Kidney tubule cell (primary cell): ENCODE data around the gene PYGB.

Experiments used
- DNase-seq: peaks from one replicate; pipeline ENCODE4 v3.0.0-alpha.2; 2018; ENCODE audit warnings: low spot score

Gene PYGB

DNA sequence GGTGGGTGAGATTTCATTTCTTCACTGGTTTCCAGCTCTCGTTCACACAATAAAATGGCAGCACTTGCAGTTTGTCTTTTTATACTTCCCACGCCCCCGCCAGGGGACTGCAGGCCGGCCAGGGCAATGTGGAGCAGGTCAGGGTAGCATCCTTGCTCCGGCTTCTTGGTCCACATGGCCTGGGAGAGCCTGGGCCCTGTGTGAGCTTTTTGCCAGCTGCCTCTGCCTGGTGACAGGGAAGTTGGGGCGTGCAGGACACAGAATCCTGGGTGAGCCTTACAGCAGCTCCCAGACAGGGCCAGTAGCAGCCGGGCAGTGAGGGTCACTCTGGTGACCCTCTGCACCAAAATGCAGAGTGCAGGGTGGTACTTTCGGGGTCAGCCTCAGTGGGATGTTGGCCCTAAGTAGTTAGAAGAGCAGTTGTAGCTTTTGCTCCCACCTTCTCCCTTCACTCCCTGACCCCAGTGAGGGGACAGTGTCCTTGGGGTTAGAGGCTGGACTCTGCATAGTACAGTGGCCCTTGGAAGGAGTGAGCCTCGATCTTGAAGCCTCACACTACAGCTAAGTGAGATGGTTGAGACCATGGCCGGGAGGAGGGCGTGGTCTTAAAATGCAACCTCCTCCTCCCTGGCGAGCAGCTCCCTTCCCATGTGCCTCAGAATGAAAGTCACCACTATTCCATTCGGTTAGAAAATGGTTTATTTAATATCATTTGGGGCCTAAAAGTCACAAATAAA, 23.8 kb downstream of the PYGB start:
- DNase-seq: no peak

DNA sequence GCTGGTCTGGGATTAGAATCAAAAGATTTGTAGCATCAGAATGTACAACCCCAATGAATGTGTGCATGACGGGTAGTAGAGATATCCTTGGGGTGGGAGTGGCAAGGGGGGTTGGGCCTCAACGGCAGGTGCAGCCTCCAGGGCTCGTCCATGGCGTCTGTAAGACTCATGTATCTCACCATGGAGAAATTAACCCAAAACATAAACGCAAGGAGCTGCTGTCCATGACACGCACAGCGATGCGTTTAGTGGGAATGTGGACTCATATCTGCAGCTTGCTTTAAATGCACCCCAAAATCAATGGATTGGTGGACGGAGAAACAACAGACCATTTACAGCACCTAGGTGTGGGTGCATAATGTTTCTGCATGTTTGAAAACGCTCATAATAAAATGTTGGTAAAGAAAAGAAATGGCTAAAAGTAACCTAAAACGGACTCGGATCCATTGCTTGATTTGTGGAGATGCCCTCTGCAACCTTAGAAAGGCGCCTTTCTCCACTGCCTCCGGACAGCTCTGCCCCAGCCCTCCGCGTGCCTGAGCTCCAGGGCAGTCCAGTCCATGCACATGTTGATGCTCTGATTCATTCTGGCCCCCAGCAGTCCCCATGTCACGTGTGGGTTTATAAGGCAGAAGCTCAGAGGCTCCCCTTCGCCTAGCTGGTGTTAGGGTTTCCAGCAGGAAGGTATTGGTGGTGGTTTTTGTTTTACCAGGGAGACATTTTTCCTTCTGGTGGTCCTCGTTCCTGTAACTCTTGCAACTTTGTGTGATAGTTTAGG, 24.5 kb downstream of the PYGB start:
- DNase-seq: no peak

DNA sequence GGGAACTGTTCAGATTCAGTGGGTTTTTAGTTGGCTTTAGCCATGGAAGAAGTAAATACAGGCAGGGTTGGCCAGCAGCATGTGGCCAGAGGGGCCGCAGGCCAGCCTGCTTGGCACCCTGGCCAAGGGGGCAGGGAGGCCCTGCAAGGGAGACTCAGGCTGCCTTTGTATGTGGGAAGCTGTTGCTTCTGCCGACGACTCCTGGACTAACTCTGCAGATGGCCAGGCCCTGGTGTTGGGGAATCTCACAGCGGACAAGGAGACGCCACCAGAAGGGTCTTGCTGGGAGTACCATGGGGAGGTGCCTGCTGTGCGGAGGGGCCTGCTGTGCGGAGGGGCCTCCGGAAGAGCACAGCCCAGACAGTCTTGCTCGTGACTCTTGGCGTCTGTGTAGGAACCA, 25.2 kb downstream of the PYGB start:
- DNase-seq: no peak

DNA sequence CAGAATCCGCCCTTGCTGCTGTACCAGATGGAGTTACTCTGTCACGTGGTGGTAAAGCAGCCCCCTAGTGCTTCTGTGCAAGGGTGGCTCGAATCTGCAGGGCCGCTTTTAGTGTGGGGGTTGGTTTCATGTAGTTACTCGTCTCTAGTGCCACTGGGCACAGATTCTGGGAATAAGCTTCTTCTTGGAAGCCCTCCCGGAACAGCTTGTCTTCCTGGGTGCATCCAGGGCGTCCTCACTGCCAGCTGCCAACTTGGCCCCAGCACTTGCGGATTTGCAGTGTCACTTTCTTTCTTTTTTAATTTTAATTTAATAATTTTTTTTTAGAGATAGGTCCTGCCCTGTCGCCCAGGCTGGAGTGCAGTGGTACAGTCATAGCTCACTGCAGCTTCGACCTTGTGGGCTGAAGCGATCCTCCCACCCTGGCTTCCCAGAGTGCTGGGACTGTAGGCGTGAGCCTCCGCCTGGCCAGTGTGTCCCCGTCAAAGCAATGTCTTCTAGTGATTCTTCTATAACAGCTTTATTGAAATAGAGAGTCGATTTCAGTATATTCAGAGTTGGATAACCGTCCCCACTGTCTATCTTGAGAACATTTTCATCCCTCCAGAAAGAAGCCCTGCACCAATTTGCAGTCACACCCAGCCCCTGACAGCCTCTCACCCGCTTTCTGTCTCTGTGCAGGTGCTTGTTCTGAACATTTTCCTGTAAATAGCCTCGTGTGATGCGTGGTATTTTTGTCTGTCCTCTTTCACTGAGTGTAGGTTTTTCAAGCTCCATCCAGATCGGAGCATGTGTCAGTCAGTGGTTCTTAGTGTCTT, 25.9 kb downstream of the PYGB start:
- DNase-seq: no peak

DNA sequence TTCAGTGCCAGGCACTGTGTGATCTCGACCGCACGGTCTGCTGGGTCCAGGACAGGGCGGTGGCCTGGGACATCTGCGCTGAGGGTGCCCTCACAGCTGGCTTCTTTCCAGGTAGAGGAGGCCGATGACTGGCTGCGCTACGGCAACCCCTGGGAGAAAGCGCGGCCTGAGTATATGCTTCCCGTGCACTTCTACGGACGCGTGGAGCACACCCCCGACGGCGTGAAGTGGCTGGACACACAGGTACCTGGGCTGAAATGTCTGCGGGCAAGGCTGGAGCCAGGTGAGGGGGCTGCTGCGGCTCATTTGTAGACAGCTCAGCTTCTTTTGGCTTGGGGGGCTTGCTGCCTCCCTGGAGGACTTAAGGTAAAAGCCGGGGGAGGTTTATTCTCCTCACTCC, 26.6 kb downstream of the PYGB start:
- no peak for DNase-seq

DNA sequence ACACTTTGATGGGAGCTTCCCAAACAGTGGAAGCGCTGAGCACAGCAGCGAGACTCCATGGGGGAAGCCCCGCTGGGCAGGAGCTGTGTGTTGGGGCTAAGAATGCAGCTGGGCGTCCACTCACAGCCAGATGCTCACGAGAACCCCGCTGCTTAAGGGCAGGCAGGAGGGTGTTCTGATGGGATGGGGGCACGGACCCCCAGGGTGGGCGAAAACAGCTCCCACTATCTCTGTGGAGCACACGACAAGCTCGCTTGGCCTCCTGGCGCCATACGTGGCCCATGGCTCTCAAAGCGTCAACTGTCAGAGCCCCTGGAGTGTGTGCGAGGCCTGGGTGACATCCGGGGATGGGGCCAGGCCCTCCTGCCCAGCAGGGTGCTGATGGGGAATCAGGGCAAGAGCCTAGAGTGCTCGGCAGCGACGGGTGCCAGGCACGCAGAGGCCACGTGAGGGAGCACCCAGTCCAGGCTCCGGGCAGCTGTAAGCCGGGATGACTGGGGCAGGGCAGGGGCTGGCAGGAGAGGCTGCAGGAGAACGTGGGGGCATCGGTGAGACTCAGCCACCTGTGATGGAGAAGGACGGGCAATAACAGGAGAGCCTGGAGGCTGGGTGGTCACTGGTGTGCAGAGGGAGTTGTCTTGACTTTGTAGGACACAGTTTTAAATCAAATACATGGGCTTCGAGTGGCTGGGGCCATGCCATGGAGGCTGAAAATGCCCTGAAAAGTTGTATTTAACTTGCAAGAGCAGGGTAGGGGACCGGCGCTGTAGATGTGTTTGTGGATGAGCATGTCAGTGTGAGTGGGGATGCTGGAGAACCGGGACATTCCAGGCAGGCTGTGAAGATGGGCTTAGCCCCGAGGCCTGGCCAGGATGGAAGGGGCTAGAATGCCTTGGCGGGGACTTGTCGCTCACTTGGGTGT, 27.3 kb downstream of the PYGB start:
- no peak for DNase-seq

DNA sequence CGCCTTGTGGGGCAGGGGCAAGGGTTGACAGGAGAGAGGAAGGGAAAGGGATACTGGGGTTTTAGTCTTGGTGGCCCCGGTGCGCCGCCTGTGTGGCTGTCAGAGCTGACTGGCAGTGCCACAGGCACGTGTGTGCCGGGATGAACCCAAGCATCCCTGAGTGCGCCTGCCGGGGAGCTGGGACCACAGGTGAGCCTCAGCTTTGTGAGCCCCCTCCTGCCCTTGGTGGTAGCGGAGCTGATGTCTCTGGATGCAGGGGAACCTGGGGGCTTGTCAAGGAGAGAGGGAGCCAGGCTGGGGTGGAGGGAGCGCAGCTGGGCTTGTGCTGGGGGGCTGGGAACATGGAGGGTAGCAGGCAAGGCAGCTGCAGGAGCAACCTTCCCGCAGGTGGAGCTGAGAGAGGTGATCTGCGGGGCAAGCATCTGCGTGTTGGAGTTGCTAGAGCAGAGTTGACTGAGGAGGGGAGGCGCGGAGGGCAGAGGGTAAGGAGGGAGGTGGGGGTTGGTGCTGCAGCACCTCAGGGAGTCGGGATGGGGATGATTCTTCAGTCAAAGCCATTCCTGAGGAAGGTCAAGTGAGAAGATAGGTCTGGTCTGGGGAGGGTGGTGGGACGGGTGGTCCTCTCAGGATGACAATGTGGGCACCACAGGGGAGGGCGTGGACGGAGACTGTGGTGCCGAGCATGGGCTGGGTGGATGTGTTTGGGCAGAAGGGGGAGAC, 28.1 kb downstream of the PYGB start:
- no peak for DNase-seq

DNA sequence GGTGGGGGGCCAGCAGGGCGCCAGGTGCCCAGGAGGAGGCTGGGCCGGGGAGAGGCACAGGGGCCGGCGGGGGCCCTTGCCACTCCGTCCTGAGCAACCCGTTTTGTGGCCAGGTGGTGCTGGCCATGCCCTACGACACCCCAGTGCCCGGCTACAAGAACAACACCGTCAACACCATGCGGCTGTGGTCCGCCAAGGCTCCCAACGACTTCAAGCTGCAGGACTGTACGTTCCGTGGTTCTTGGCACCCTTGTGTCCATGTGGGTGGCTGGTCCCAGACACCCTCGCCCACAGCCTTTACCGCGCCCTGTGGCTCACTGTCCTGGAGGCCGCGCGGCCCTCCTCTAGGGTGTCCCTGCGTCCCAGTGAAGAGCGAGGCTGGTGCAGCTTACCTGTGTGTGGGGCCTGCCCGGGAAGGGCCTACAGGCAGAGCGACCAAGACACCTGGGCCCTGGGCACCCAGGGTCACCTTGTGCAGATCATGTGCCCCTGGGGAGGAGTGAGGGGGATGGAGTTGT, 28.7 kb downstream of the PYGB start:
- no peak for DNase-seq

DNA sequence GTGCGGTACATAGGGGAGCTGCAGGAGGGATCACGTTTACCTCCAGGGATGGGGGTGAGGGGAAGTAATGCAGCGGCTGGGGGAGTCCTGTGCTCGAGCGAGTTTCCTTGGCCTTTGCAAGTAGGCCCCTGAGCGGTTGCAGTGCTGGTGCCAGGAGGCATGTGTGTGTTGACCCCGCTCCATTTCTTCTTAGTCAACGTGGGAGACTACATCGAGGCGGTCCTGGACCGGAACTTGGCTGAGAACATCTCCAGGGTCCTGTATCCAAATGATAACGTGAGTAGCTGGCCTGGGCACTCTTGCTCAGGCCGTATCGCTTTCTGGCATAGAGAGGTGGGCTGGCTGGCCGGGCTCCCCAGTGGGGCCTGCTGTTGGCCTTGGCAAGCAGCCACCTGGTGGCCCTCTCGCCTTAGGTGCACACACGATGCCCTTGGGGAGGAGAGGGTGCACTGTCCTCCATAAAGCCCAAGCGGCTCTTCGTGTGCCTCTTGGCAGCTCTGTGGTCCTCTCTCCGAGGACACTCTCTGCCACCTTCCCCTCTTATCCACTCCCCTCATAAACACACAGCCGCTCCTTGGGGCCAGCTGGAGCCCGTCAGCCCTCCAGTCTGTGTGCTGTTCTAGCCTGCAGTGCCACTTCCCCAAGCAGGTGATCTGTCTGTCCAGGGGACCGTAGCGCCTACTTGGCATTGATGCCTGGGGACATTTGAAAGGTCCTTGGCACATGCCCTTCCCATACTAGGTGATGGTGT, 29.3 kb downstream of the PYGB start:
- no peak for DNase-seq

DNA sequence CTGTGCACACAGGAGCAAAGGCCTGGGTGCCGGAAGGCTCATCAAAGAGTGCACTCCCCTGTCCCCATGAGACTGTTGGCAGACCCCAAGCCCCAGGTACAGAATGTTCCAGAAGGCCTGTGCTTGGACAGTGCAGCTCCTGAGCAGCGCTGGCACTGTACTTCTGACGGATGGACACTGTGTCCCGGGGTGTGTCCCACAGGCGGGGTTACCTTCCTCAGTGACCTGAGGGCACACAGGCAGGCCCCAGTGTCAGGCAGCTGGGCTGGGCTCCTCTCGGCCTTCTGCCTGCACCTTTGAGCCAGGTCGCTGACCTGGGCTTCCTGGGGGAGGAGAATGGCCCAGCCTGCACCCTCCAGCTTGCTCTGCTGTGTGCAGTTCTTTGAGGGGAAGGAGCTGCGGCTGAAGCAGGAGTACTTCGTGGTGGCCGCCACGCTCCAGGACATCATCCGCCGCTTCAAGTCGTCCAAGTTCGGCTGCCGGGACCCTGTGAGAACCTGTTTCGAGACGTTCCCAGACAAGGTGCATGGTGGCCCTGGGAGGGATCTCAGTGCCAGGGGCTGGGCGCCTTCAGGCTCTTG, 30.1 kb downstream of the PYGB start:
- DNase-seq: no peak

DNA sequence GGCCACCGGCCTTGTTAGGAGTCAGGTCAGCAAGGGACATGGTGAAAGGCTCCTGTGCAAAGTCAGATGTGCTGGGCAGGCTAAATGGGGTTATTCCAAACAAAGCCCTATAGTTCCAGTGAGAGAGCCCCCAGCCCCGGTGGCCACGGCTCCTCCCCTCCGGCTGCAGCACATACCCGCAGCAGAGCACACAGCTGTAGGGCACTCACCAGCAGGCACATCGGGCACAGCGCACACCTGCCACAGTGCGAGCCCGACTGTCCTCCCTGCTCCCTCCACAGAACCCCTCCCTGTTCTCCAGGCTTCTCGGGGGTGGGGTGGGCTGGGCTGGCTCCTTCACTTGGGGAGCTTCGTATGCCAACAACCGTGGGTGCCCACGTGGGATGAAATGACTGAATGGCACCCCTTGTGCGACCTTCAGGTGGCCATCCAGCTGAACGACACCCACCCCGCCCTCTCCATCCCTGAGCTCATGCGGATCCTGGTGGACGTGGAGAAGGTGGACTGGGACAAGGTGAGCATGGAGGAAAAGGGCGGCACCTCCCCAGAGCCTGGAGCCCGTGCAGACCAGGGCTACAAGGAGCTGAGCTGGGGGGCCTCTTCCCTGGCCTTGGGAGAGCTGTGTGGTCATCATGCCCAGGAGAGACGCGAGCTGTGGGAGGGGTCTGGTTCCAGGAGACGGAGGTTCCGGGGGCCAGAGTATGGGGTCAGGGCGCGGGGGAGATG, 30.9 kb downstream of the PYGB start:
- no peak for DNase-seq

DNA sequence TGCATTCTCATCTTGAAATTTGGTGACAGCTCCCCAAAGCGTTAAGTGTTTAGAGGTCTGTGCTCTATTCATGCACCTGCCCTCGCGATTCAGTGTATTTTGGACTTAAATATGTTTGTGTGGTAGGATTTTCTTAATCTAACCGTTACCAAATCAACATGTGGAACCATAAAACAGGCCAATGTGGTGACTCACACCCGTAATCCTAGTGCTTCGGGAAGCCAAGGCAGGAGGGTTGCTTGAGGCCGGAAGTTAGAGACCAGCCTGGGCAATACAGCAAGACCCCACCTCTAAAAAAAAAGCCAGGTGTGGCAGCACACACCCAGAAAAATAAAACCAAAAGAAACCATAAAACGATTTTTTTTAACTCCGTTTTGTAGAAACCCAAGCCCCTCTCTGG, 31.5 kb downstream of the PYGB start:
- no peak for DNase-seq

DNA sequence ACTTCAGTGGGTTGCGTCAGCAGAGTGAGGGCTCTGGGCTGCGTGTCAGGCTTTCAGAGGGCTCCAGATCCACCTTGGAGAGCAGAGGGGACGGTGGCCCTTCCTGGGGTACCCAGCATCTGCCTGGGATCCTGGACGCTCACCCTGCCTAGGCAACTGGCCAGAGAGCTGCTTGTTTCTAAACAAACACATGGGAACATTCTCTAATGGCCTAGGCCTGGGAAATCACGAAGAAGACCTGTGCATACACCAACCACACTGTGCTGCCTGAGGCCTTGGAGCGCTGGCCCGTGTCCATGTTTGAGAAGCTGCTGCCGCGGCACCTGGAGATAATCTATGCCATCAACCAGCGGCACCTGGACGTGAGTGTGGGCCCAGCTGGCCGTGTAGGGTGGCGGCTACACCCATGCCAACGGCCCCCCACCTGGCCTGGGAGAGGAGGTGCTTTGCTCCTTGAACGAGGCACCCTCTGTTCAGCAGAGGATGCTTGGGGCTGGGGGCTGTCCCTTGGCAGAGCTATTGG, 32.2 kb downstream of the PYGB start:
- DNase-seq: peak; percentile 20

DNA sequence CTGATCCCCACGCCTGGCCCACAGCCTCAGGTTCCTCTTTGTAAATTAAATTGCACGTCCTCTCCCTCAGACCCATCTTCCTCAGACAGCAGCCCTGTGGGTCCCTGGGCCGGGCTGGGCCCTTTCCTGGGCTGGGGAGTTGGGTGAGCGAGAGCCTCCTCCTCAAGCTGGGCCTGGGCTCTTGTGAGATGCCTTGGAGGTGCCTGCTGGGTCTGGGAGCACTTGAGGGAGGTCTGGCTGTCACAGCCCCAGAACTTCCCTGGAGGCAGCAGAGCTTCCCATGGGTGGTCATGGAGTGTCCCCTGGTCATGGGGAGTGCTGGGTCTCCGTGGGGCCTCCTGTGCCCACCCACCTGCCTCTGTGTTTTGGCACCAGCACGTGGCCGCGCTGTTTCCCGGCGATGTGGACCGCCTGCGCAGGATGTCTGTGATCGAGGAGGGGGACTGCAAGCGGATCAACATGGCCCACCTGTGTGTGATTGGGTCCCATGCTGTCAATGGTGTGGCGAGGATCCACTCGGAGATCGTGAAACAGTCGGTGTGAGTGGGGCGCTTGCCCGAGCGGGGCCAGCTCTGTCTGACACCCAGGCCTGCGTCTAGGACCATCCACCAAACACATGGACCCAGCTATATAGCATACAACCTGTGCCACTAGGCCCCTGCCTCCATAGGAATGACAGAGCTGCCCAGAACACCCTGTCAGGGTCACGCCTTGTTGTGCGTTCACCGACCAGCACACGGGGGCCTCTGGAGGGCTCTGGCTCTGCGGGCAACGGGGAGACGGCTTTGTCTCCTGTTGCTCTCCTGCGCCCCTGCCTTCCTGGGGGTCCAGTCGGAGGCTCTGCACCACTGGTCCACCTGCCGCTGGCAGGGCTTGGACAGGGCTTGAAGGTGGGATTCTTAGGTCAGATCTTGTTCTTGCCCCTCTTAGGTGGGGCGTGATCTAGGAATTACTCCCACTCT, 33.0 kb downstream of the PYGB start:
- no peak for DNase-seq

DNA sequence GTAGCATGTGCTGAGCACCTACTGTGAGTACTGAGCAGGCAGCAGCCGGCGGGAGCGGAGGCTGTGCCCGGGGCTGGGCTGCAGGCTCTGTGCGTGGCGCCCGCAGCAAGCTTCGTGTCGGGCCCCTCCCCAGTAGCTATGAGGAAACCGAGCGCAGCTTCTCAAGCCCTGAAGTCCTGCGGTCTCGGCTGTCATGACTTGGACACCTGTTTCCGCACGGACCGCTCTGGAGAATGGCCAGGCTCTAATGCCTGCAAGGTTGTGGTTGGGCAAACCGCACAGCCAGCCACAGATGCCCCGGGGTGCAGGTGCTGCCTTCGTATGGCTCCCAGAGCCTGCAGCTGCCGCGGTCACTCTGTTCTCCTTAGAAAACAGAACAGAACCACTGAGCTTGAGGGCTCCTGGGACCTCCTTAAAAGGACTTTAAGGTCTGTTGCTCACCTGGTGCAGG, 33.7 kb downstream of the PYGB start:
- no peak for DNase-seq

DNA sequence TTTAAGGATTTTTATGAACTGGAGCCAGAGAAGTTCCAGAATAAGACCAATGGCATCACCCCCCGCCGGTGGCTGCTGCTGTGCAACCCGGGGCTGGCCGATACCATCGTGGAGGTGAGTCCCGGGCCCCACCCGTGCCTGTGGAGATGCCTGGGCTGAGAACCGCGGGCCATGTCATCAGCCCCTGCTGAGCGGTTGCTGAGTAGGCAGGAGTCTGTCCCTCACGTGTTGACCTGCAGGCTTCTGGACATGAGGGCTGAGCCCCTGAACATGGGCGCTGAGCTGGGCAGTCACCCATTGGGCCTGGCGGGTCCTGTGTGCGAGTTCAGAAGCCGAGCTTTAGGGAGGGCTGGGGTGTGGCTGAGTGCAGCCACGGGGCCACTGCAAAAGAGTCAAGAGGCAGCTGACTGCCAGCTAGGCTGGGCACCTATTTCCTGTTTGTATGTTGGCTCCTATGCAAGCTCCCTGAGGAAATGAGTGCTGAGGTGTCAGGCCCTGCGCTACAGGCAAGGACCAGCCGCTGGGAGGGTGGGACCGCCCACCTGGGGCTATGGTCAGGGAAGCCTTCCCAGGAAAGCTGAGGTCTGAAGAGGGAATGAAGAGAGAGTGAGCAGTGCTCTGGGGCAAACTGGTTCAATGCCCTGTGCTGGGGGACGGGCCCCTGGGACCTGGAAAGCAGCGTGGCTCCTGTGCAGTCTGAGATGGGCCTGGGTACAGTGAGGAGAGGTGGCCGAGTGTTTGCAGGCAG, 34.3 kb downstream of the PYGB start:
- DNase-seq: no peak

DNA sequence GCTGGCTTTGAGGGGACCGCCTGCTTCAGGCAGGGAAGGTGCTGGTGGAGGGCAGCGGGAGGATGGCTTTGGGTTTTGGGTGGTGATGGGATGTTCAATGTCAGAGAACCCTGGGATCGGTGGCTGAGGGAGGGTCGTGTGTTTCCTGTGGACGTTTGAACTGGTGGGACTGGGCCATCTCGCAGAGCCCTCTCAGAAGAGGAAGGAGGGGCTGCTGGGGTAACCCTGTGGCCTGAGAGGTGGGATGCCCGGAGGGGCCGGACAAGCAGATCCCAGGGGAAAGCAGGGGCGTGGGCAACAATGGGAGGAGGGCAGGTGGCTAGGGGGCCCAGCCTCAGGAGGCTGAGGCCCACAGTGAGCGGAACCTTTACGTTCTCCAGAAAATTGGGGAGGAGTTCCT, 34.9 kb downstream of the PYGB start:
- DNase-seq: no peak
